ENCODE data around the gene PBRM1. TPM values are rescaled to one million over a fixed set of nuclear protein-coding genes. Genes with fewer than 3 reads are reported as not detected.

The PBRM1 gene
- total and polyA plus RNA-seq, 2 of the 13 experiments (the other 11 are each of a cell fraction or from before 2014, with no cell fraction given), result 10.9 to 33.2 TPM

DNA sequence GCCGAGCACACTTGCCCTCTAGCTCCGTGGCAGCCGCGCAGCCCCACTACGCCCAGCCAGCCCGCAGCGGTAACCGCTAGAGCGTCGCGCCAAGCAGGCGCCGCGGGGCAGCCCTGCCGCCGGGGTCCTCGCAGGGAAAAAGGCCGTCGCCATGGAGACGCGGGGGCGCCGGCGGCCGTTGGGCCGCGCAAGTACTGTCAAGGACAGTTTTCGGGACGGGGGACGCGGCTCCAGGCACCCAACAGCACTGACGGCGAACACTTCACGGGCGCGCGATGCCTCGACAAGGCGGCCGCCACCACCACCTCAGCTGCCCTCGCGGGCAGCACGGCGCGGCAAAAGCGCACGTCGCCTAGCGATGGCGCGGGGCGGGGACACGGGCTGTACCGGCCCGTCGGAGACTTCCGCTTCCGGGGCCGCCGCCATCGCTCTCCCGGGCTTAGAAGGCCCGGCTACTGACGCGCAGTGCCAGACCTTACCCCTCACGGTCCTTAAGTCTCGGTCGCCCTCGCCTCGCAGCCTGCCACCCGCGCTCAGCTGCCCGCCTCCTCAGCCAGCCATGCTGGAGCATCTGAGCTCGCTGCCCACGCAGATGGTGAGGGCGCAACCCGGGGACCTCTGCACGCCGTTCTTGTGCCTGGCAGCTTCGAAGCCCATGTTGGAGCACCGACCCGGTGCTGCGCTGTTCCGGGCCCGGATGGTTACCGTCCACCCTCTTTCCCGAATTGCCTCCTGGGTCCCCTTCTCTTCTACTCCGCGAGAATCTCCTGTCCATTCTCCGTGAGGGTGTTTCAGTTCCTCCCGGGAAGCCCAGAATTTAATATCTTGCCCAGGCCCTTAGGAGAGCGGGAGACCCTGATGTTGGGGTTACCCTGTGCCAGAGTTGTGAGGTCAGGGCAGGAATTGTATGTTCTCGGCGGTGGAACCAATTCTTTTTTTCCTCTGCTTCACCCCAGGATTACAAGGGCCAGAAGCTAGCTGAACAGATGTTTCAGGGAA lies 20.3 kb upstream of the PBRM1 start, which contains the start of the genes GLT8D1 and SPCS1 (continued):
- TF ChIP-seq, protein P1, sequence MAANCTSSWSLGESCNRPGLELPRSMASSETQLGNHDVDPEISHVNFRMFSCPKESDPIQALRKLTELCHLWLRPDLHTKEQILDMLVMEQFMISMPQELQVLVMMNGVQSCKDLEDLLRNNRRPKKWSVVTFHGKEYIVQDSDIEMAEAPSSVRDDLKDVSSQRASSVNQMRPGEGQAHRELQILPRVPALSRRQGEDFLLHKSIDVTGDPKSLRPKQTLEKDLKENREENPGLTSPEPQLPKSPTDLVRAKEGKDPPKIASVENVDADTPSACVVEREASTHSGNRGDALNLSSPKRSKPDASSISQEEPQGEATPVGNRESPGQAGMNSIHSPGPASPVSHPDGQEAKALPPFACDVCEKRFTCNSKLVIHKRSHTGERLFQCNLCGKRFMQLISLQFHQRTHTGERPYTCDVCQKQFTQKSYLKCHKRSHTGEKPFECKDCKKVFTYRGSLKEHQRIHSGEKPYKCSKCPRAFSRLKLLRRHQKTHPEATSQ (CRISPR knock-in tag; IDR thresholded peaks at IDR 0.05; ENCODE audit: borderline replicate concordance), result peak; percentile 88
- peak; percentile 100 for TF ChIP-seq ARID4A (CRISPR knock-in tag; IDR thresholded peaks at IDR 0.05; ENCODE audit: borderline replicate concordance)
- peak; percentile 89; the same call in 1 of the 2 replicates for TF ChIP-seq ZNF747 (CRISPR knock-in tag; IDR thresholded peaks at IDR 0.05; ENCODE audit: borderline replicate concordance)
- no peak for TF ChIP-seq FOXK2 (IDR thresholded peaks at IDR 0.05)
- 0 out of 2 replicates have a peak, but pooled peaks have one; percentile 20 for TF ChIP-seq ZNF530 (CRISPR knock-in tag; IDR thresholded peaks at IDR 0.05; ENCODE audit: low read depth)
- TF ChIP-seq, protein P2, sequence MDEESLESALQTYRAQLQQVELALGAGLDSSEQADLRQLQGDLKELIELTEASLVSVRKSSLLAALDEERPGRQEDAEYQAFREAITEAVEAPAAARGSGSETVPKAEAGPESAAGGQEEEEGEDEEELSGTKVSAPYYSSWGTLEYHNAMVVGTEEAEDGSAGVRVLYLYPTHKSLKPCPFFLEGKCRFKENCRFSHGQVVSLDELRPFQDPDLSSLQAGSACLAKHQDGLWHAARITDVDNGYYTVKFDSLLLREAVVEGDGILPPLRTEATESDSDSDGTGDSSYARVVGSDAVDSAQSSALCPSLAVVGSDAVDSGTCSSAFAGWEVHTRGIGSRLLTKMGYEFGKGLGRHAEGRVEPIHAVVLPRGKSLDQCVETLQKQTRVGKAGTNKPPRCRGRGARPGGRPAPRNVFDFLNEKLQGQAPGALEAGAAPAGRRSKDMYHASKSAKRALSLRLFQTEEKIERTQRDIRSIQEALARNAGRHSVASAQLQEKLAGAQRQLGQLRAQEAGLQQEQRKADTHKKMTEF (CRISPR knock-in tag; IDR thresholded peaks at IDR 0.05), result peak; percentile 71; the same call in 1 of the 2 replicates
- TF ChIP-seq YEATS4 (CRISPR knock-in tag; IDR thresholded peaks at IDR 0.05; ENCODE audit: borderline replicate concordance), result peak; percentile 97
- peak; percentile 19; the same call in 1 of the 2 replicates for TF ChIP-seq MIER3 (CRISPR knock-in tag; IDR thresholded peaks at IDR 0.05; ENCODE audit: borderline replicate concordance)
- TF ChIP-seq IRF2 (CRISPR knock-in tag; IDR thresholded peaks at IDR 0.05), result peak; percentile 78; the same call in 1 of the 2 replicates
- TF ChIP-seq KLF6 (CRISPR knock-in tag; IDR thresholded peaks at IDR 0.05), result peak; percentile 52; the same call in 1 of the 2 replicates
- TF ChIP-seq MAF1 (CRISPR knock-in tag; IDR thresholded peaks at IDR 0.05; ENCODE audit: borderline replicate concordance), result peak; percentile 71; the same call in 1 of the 2 replicates
- peak; percentile 87; the same call in 1 of the 2 replicates for TF ChIP-seq ZNF782 (CRISPR knock-in tag; IDR thresholded peaks at IDR 0.05; ENCODE audit: borderline replicate concordance)
- peak; percentile 92; the same call in 1 of the 2 replicates for TF ChIP-seq ZNF451 (CRISPR knock-in tag; IDR thresholded peaks at IDR 0.05)
- TF ChIP-seq ZMYM3 (CRISPR knock-in tag; IDR thresholded peaks at IDR 0.05), result peak; percentile 17; the same call in 1 of the 2 replicates
